Ishikawa (cell line): ENCODE measurements around the gene CD79B.

Experiments
- CEBPB ChIP-seq: IDR thresholded peaks from 2 replicates; pipeline ENCODE4 v1.6.1; 2012
- RAD21 ChIP-seq: IDR thresholded peaks from 2 replicates; pipeline ENCODE4 v1.6.1; 2012; ENCODE audit warnings: low read depth
- TAF1 ChIP-seq: IDR thresholded peaks from 2 replicates; pipeline ENCODE4 v1.6.1; 2012; ENCODE audit warnings: low read depth, mild to moderate bottlenecking
- YY1 ChIP-seq: IDR thresholded peaks from 2 replicates; pipeline ENCODE4 v1.6.1; 2012; ENCODE audit warnings: low read depth

GRCh38 chr17:63973930-63974593 lies 41.9 kb upstream of the CD79B start:
- TF ChIP-seq TAF1 (no peak), RAD21 (no peak), CEBPB (peak; percentile 70), YY1 (no peak)
